GM21723 (cell line): ENCODE results near the gene SLC22A7.
"Not testable (repeated sequence)": the region's sequence is repeated elsewhere in the genome, so short reads cannot be mapped to it uniquely, and the experiment has no call there.

Experiments
- ATAC-seq: cut with Tn5 transposase; IDR thresholded peaks from one replicate; pipeline ENCODE4 v1.9.1; 2021; ENCODE audit warnings: mild to moderate bottlenecking, moderate library complexity; ENCODE audit not compliant: unreplicated experiment

The SLC22A7 gene

DNA sequence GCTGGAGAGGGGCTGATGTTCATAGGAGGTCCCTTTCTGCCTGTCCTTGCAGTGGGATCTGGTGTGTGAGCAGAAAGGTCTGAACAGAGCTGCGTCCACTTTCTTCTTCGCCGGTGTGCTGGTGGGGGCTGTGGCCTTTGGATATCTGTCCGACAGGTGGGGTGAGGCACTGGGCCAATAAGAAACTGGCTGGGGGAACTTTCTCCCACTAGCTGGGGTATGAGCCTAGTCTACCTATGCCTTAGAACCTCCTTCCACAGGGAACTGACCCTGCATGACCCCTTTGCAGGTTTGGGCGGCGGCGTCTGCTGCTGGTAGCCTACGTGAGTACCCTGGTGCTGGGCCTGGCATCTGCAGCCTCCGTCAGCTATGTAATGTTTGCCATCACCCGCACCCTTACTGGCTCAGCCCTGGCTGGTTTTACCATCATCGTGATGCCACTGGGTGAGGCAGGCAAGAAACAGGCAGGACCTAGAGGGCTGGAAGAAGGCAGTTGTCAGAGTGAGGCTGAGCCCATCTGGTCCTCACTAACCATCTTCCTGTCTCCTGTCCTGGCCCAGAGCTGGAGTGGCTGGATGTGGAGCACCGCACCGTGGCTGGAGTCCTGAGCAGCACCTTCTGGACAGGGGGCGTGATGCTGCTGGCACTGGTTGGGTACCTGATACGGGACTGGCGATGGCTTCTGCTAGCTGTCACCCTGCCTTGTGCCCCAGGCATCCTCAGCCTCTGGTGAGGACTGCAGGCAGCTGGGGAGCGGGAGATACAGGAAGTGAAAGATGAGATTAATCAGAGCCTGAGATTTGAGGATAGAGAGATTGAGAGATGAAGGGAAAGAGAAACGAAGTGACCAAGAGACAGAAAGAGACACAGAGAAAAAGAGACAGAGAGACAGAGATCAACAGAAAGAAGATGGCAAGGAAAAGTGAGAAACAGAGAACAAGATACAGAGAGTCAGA lies 1.6 kb downstream of the SLC22A7 start:
- no peak for ATAC-seq

GRCh38 chr6:43301081-43301870 lies 3.2 kb downstream of the SLC22A7 start:
- ATAC-seq: no peak

GRCh38 chr6:43302126-43302525 lies 4.1 kb downstream of the SLC22A7 start:
- ATAC-seq: no peak

- ATAC-seq: not testable (repeated sequence)
Measured at GRCh38 chr6:43303006-43303405, 4.9 kb downstream of the SLC22A7 start.

- no peak for ATAC-seq
Measured at GRCh38 chr6:43303751-43304331, 5.8 kb downstream of the SLC22A7 start.

- no peak for ATAC-seq
Measured at GRCh38 chr6:43304361-43304760, 6.3 kb downstream of the SLC22A7 start.

- no peak for ATAC-seq
Measured at GRCh38 chr6:43304882-43305281, 6.8 kb downstream of the SLC22A7 start.

DNA sequence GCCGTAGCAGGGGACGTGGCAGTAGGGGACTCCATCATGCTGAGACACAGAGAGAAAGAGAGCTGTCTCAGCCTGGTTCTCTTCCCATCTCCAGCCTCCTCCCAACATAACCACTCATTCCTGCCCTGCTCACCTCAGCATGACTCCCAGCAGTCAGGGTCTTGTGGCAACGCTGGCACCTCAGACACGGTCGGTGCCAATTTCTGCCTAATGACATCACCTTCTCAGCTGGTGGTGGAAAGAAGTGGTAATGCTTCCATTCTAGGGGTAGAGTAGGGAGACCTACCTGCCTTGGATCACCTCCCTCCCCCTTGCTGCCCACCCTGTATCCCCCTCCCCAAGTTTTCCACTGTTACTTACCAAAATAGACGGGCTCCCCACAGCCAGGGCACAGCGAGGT lies 8.0 kb downstream of the SLC22A7 start:
- no peak for ATAC-seq

DNA sequence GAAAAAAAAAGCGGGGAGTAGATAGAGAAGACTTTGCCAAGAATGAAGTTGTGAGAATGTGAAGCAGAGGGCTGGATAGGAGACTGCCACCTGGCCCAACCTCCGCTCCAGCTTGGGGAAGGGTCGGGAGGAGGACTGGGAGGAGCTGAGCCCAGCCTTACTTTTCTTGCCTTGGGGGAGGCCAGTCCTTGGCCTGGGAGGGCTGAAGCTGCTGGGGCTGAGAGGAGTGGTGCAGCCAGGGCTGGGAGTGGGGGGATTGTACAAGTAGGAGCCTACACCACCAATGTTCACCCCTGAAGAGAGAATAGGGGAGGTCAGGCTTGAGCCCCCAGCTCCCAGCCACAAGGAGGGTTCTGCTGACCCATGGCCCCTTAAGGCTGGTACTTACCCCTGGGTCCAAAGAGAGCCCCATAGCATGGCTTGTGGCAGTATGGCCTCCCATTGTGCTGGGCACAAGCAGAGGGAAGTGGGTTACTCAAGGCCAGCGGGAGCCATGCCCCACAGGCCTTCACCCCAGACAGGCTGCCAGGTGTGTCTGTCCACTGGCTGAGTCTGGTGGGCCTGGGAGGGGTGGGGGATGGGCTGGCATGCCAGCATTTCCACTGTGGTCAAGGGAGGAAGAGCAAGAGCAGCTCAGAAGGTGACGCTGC lies 9.5 kb downstream of the SLC22A7 start:
- no peak for ATAC-seq

DNA sequence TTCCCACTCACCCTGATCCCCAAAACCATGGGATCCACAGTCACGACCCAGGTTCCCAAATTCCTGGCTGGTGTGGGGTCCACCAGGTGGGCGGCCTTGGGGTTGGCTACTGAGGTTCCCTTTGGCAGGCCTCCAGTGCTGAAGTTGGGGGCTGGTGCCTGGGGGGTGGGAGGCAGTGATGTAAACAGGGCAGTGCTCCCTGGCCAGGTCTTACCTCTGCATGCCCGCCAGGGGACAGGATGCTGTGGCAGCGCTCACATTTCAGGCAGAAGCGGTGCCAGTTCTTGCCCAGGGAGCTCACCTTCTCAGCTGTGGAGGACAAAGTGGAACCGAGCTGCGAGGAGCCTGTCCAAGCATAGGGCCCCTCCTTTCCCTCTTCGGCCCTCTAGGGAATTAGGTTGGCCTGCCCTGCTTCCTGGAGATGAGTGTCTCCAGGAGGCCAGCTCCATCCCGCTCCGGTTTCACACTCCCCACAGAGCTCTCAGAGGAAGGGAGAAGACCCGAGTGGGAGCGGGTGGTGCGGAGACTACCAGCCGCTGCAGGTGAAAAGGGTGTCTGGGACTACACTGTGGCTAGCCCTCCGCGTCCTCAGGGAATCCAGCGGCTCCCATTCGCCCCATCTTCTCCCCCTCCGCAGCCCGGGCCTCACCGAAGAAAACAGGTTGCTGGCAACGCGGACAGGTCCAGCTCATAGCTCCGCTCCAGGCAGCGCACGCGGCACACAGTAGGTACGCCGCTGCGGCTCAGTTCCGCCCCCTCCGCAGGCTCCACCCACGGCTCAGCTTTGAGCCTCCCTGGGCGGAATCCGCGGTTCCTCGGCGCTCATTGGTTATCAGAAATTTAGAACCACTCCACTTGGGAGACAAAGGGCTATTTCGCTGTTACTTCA lies 10.3 kb downstream of the SLC22A7 start, which contains the start of gene CRIP3:
Gene CRIP3 (minus strand): TSS at position 726 of the 889 bp plus-strand sequence. CDS start 34 bp downstream, at position 692.
- peak; percentile 55 for ATAC-seq

DNA sequence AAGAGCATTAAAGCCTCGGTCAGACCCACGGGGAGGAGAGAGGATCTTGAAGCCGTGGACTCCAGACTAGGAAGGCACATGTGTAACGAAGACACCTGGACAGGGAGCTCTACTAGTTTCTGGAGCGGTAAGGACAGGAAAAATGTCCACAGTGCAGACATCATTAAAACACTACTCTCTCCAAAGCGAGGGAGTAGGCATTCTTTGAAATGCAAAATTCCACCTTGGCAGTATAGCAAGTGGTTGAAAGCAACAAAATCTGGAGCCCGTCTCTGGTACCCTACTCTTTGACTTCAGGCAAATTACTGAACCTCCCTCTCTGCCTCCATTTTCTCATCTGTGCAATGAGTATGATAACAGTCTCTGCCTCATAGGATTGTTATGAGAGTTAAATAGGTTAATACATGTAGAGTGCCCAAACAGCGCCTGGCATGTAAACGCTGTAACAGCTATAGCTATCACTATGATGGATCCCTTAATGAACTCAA lies 11.0 kb downstream of the SLC22A7 start:
- ATAC-seq: no peak

GRCh38 chr6:43310134-43310533 lies 12.1 kb downstream of the SLC22A7 start:
- no peak for ATAC-seq

DNA sequence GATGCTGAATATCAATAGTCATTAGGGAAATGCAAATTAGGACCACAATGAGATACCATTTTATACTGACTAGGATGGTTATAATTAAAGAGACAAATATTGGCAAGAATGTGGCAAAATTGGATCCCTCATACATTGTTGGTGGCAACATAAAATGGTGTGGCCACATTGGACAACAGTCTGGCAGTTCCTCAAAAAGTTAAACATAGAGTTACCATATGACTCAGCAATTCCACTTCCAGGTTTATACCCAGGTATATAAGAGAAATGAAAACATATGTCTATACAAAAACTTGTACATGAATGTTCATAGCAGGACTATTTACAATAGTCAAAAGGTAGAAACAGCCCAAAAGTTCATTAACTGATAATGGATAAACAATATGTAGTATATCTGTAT lies 12.6 kb downstream of the SLC22A7 start:
- no peak for ATAC-seq

- no peak for ATAC-seq
Measured at GRCh38 chr6:43311666-43312065, 13.6 kb downstream of the SLC22A7 start.

DNA sequence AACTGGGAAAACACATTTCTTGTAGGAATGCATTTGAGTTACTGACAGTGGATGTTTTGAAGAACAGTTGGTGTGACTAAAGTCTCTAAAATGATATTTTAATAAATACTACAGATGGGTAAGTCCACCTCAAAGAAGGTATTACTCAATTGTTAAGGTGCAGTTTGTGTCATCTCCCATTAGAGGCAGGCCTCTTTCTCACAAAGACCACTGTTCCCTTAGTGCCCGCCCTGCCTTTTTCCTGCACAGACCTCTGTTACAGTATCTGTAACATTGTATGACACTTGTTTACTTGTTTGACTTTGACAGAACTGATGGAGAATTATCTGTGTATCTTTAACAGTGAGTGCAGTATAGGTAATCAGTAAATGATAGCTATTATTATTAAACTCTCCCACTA lies 15.8 kb downstream of the SLC22A7 start:
- ATAC-seq: no peak

DNA sequence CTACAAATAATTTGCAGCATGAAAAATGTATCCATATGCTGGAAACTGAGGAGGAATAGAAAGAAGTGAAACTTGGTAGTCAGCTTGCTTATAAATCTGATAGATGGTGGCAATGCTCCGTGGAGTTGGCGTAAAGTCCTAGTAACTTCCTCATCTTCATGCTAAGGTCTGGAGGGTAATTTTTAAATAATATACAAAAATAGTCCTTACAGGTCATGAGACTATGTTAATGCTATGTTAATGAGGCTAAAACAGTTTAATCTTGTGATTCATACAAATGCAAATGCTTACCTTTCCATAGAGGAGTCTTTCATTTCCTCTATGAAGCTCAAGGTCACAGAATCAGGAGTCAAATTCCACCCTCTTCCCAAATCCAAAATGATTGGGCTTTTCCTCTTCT lies 20.0 kb downstream of the SLC22A7 start:
- no peak for ATAC-seq

GRCh38 chr6:43325876-43326275 lies 27.8 kb downstream of the SLC22A7 start:
- ATAC-seq: no peak

DNA sequence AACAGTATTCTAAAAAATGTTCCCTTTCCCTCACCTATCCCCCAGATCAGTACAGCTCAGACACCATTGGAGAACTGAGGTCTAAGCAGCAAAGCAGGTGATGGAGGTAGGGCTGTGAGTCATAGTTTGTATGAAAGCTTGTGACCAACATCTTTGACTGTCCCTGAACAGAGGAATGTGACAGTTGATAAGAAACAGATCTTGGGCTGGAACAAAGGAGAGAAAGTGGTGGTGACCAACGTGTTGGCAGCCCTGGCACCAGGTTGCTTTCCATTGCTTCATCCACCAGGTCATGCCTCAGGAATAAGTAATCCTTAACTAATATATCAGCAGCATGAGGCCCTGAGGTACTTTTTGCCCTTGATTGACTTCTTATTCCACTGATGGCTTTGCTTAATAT lies 30.5 kb downstream of the SLC22A7 start:
- ATAC-seq: no peak

DNA sequence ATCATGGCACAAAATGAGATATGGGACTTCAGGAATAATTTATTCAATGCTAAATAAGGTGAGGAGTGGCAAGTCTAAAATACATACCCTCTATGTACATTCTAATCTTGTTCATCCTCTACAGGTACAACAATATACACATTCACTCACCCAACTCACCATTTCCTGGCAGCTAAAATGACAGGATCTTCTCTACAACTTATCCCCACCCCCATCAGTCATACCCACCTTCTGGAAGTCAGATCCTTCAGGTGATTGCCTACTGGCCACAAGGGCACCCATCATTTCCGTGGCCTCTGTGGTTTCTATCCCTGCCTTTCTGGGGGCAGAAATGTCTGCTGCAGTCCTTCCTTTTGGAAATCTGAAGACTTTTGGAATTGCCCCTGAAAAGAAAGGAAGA lies 33.4 kb downstream of the SLC22A7 start:
- no peak for ATAC-seq

DNA sequence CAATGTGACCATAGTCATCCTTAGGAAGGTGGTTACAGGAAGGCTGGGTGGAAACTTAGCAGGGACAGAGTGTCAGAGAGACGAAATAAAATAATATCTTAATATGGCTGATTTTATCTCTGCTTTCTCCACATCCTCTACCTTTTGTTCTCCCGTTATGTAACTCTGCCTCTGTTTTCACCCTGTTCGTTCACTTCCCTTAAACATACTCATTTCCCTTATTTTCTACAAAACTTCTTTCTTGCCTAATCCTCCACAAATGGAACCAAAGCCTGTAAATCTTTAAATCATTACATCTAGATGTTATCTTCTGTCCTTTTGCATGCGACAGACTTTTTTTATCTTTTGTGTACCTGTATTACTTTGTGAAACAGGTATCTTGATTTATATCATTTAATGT lies 33.8 kb downstream of the SLC22A7 start:
- no peak for ATAC-seq
